Breast epithelium (tissue), 3 donors: ENCODE results near the gene SEMA3E.

Source experiments
- POLR2A ChIP-seq: fragments of 450-650 bp; IDR thresholded peaks from one replicate; pipeline ENCODE4 v1.6.1; 2016; ENCODE audit warnings: antibody characterized with exemption, mild to moderate bottlenecking, moderate library complexity
- TF ChIP-seq, protein P1 (sequence below), 3 donors: fragments of 450-650 bp; IDR thresholded peaks; one replicate each; pipeline ENCODE4 v1.5.1; 2016 to 2017; ENCODE audit warnings: antibody characterized with exemption in 3 of 3, mild to moderate bottlenecking in 3 of 3, moderate library complexity in 3 of 3

DNA sequence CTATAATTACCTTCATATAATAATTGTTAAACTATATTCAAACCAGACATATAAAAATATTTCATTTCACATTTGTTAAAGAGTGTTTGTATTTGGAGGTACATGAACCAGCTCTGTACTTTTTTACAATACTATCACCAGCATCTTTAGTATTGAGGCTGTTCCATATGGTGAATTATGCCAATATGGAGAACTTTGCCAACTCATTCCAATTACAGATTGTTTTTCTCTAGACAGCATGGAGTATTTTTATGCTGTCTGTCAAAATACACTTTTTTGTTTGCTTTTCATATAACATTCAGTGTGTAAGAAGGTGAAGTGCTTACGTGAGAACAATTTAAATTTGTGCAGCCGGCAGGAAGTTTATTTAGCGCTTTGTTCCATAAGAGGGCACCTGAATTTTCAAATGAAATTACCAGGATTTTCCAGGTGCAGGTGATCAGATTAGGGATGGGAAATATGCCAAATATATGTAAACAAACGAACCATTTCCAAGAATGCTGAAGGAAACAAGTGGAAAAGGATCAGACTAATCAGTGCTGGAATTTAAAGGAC, 54.9 kb downstream of the SEMA3E start:
- TF ChIP-seq POLR2A: no peak
- TF ChIP-seq, protein P1, sequence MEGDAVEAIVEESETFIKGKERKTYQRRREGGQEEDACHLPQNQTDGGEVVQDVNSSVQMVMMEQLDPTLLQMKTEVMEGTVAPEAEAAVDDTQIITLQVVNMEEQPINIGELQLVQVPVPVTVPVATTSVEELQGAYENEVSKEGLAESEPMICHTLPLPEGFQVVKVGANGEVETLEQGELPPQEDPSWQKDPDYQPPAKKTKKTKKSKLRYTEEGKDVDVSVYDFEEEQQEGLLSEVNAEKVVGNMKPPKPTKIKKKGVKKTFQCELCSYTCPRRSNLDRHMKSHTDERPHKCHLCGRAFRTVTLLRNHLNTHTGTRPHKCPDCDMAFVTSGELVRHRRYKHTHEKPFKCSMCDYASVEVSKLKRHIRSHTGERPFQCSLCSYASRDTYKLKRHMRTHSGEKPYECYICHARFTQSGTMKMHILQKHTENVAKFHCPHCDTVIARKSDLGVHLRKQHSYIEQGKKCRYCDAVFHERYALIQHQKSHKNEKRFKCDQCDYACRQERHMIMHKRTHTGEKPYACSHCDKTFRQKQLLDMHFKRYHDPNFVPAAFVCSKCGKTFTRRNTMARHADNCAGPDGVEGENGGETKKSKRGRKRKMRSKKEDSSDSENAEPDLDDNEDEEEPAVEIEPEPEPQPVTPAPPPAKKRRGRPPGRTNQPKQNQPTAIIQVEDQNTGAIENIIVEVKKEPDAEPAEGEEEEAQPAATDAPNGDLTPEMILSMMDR (IDR thresholded peaks at IDR 0.05): no peak
